Type B pancreatic cell (in vitro differentiated cells): ENCODE results near the gene ALS2CL. TPM values are rescaled to one million over a fixed set of nuclear protein-coding genes. Genes with fewer than 3 reads are reported as not detected.

Experiments used
- DNase-seq: peaks from one replicate; pipeline ENCODE4 v3.0.0; 2021; ENCODE audit warnings: mixed read lengths; ENCODE audit not compliant: unreplicated experiment; ENCODE audit errors: extremely low spot score
- H3K27ac Mint-ChIP-seq: 2 replicates; pipeline ENCODE4 v1.8.0; 2021; ENCODE audit warnings: mild to moderate bottlenecking, mixed read lengths
- H3K27me3 Mint-ChIP-seq: 2 replicates; pipeline ENCODE4 v1.8.0; 2021; ENCODE audit warnings: mixed read lengths
- H3K36me3 Mint-ChIP-seq: 2 replicates; pipeline ENCODE4 v1.8.0; 2021; ENCODE audit warnings: mixed read lengths
- H3K4me1 Mint-ChIP-seq: one replicate; pipeline ENCODE4 v1.8.0; 2021; ENCODE audit warnings: mixed read lengths; ENCODE audit not compliant: unreplicated experiment
- H3K4me3 Mint-ChIP-seq: 2 replicates; pipeline ENCODE4 v1.8.0; 2021; ENCODE audit warnings: mild to moderate bottlenecking, mixed read lengths
- H3K9me3 Mint-ChIP-seq: 2 replicates; pipeline ENCODE4 v1.8.0; 2021; ENCODE audit warnings: mixed read lengths
- CTCF ChIP-seq: fragments of 200-600 bp; sonication (generic); conservative IDR thresholded peaks from 2 replicates; pipeline ENCODE4 v1.5.0; 2021; ENCODE audit warnings: antibody characterized with exemption, mild to moderate bottlenecking
- total RNA-seq: library from RNA; stranded (reverse); gene quantifications from 2 replicates; pipeline ENCODE4 v1.2.1, GENCODE V29; 2021; ENCODE audit warnings: low replicate concordance

Gene ALS2CL
- total RNA-seq, 1 donor from 2014 or later, result 31.7 TPM

DNA sequence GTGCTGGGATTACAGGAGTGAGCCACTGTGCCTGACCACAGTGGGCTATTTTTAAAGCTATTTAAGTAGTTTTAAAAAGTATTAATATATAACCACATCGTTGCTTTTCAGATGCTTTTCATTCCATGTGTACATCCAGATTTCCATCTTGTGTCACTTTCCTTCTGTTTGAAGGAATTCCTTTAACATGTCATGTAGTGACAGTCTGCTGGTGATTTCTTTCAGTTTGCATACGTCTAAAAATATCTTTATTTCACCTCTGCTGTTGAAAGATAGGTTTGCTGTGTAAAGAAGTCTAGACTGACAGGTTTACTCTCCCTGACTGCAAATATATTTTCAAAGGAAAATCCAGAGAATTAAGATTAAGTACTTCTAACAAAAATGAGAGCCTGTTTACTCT is 68.9 kb downstream of the ALS2CL start:
- H3K9me3 Mint-ChIP-seq, result no peaks in the 10 kb centered on the region
- peaks cover 38% of the 10 kb centered on the region for H3K4me1 Mint-ChIP-seq
- peaks cover 3% of the 10 kb centered on the region for H3K27me3 Mint-ChIP-seq
- H3K4me3 Mint-ChIP-seq, result no peak overlapping the region
- TF ChIP-seq CTCF, result no peak
- H3K36me3 Mint-ChIP-seq, result no peaks in the 10 kb centered on the region
- no peak for DNase-seq
- H3K27ac Mint-ChIP-seq, result no peak overlapping the region

DNA sequence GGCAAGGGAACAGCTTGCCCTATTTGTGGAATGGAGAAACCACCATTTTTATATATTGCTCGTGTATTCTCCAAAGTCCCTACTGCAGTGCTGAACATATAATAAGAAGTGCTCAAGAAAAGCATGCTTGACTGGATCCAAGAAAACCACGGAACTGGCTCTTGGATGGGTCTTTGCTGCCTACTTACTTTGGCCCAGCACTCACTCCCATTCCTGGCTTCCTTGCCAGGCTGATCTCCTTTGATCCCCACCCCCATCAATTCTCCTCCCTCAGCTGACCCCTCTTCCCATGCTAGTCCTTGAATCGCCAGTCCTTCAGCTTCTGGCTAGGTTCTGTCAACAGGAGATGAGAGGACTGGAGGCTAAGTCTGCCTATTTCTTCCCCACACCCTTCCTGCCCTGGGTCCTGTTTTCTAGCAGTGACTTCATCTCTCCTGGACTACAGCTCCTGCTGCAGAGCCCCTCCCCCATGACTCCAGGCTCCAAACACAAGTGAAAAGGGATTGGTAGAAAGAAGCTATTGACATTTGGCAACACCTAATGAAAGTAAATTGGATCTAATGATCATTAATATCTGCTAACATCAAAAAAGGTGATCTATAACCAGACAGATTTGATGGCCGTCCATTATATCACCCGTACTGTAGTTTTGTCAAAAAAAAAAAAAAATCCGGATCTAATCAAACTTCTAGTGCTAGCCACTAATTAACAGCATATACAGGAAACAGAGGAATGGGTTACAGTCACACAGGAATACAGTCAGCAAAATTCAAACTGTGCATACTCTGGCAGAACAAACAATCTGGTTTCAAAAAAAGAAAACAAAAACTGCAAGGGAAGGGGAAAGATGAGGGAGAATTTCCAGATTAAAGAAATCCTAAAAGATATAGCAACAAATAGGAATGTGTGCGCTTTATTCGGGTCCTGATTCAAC is 73.4 kb downstream of the ALS2CL start:
- Mint-ChIP-seq H3K9me3 (no peaks in the 10 kb centered on the region), H3K36me3 (no peaks in the 10 kb centered on the region), H3K4me1 (peaks cover 10% of the 10 kb centered on the region), H3K4me3 (no peak overlapping the region), H3K27ac (no peak overlapping the region), H3K27me3 (peaks cover 15% of the 10 kb centered on the region)
- TF ChIP-seq CTCF, result no peak
- DNase-seq, result no peak

Other genes starting within 250 kb of the ALS2CL start
- gene LTF, start 228.8 kb downstream of the ALS2CL start, total RNA-seq, result not detected in 2 replicates
- not detected in 2 replicates for gene RTP3, start 195.7 kb downstream of the ALS2CL start, total RNA-seq
- 0.31 TPM in 2 replicates for gene LRRC2, start 127.4 kb downstream of the ALS2CL start, total RNA-seq
- gene FAM240A, start 81.2 kb downstream of the ALS2CL start, total RNA-seq, result not detected in 2 replicates
- gene TMIE, start 7.7 kb upstream of the ALS2CL start, total RNA-seq, result 0.48 and 0.62 TPM in 2 replicates
- 1.1 and 1.2 TPM in 2 replicates for gene PRSS50, start 24.2 kb upstream of the ALS2CL start, total RNA-seq
- gene MYL3, start 169.8 kb upstream of the ALS2CL start, total RNA-seq, result 5.4 and 20.8 TPM in 2 replicates
- 63.0 and 83.1 TPM in 2 replicates for gene PTH1R, start 184.0 kb upstream of the ALS2CL start, total RNA-seq